ENCODE results near the gene SAMD10.
A peak's percentile ranks its signal among the peaks of the same experiment; 100 is the strongest.

SAMD10 gene

DNA sequence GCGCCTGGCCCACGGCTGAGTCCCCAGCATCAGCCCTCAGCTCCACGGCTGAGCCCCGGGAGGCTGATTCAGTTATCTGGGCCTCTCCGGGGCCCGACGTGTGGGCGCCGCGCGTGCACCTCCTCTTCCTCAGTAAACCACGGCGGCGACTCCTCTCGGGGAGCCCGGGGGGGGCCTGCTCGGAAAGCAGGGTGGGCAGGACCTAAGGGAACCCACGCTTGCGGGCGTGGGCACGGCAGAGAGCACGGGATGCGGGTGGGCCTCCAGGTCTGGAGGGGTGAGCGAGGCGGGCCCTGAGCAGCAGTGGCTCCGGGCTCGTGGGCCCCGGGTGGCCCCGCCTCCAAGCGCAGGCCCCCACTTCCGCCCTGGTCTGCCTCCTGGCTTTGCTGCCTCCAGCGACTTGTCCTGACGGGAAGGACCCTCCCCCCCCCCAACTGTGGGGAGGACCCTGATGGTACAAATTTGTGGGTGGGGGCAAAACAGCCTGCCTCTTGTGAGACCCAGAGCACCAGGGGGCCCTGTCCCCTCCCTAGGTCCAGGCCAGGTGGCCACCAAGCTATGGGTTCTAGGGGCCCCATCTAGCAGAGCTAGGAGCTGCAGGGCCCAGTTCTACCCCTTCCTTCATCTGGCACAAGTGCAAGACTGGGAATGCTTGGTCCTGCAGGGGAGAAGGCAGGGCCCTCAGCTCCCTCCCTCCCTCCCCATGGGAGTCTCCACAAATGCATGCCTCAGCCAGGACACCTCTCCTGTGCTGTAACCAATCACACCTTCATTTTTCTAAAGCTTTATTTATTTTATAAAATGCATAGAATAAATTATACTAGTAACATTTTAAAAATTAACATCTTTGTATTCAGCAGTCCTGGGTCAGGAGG lies 40.1 kb downstream of the SAMD10 start:
- no peak overlapping the region for H3K4me3 ChIP-seq (ENCODE audit: low read depth, low read length)

DNA sequence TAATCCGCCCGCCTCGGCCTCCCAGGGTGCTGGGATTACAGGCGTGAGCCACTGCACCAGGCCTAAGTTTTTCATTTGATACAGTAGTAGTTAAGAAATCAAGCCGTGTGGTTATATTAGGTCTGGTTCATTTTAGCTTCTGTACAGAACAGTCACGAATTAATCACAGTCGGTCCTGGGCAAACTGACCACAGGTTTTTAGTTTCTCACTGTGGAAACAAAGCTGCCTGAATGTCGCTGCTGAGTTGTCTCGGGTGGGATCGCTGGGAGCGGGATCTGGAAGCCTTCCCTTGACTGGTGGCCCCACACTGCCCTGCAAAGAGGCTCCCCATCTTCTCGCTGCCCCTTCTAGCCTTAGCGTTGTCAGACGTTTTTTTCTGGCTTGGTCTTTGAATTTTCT lies 41.8 kb downstream of the SAMD10 start:
- DNase-seq (ENCODE audit: low read depth), result no peak
- H3K4me3 ChIP-seq (ENCODE audit: low read depth, low read length), result no peak overlapping the region
- TF ChIP-seq, protein P1, sequence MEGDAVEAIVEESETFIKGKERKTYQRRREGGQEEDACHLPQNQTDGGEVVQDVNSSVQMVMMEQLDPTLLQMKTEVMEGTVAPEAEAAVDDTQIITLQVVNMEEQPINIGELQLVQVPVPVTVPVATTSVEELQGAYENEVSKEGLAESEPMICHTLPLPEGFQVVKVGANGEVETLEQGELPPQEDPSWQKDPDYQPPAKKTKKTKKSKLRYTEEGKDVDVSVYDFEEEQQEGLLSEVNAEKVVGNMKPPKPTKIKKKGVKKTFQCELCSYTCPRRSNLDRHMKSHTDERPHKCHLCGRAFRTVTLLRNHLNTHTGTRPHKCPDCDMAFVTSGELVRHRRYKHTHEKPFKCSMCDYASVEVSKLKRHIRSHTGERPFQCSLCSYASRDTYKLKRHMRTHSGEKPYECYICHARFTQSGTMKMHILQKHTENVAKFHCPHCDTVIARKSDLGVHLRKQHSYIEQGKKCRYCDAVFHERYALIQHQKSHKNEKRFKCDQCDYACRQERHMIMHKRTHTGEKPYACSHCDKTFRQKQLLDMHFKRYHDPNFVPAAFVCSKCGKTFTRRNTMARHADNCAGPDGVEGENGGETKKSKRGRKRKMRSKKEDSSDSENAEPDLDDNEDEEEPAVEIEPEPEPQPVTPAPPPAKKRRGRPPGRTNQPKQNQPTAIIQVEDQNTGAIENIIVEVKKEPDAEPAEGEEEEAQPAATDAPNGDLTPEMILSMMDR (IDR thresholded peaks at IDR 0.05; ENCODE audit: low read depth, low read length, missing control alignments), result no peak

More for the DNA sequence above, 40.1 kb downstream of the SAMD10 start:
- no peak for DNase-seq (ENCODE audit: low read depth)
- TF ChIP-seq, protein P1 (IDR thresholded peaks at IDR 0.05; ENCODE audit: low read depth, low read length, missing control alignments), result no peak

DNA sequence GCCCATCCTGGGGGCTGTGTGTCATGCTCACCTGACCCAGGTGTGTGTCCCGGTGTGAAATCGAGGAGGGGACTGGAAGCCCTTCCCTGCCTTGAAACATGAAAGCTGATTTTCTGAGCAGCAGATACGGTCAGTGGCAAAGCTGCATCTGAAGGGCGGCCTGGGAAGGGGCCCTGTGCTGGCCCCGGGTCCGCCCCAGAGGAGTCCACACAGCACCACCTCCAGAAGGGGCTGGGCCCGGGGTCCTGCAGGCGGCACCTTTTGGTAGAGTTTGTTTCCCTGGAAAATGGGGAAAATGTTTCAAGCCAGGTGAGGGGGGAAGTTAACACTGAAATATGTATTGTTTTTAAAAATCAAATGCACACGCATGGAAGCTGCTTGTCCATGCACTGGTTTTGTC lies 44.0 kb downstream of the SAMD10 start:
- no peak for DNase-seq (ENCODE audit: low read depth)
- TF ChIP-seq, protein P1 (IDR thresholded peaks at IDR 0.05; ENCODE audit: low read depth, low read length, missing control alignments), result no peak
- H3K4me3 ChIP-seq (ENCODE audit: low read depth, low read length), result no peak overlapping the region

DNA sequence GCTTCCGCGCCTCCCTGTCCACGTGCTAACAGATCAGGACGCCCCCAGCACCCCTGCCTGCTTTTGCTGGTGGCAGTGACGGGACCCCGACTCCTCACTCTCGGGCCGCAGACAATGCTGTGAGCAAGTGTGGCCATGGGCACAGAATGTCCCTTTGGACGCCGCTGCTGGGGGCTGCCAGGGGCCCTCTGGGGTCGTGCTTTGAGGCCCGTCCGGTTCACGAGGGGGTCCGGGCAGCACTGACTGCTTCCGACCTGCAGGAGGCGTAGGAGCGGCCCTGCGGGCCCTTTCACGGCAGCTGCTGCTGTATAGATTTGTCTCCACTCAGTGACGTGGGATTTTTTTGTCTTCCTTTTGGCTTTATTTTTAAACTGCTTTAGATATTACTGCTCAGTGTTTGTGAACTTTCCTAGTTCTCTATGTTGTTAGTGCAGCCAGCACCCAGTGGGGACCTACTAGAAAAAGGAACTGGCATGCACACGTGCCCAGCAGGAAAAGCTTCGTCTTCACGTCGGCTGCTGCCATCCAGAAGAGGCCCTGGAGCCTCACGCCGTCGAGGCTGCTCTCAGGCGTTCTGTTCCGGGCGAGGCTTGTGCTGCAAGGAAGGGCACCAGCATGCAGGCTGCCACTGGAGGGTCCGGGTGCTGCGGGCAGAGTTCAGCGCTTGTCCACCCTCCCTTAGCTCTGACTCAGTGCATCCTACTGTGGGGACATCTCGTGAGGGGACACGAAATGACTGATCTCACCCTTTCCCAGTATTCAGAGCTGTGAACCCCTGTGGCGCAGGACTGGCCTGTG lies 45.0 kb downstream of the SAMD10 start:
- DNase-seq (ENCODE audit: low read depth), result no peak
- no peak overlapping the region for H3K4me3 ChIP-seq (ENCODE audit: low read depth, low read length)
- TF ChIP-seq, protein P1 (IDR thresholded peaks at IDR 0.05; ENCODE audit: low read depth, low read length, missing control alignments), result peak; percentile 34

DNA sequence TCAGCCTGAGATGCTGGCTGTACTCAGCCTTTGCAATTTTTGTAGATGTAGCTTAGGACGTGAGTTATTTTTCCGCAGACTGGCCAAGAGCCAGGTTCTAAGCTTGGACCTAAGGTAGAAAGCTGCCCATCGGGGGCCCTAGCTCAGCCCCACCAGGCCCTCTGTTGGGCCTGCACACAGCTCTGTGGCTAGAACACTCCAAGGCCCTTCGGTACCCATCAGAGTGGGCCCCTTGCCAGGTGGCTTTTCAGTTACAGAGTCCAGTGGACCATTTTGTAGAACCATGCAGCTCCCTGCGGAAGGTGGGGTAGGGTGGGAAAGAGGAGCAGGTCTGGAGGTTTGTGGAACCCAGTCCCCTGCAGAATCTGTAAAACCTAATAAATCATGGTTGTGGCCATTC lies 45.8 kb downstream of the SAMD10 start:
- no peak for DNase-seq (ENCODE audit: low read depth)
- TF ChIP-seq, protein P1 (IDR thresholded peaks at IDR 0.05; ENCODE audit: low read depth, low read length, missing control alignments), result no peak
- no peak overlapping the region for H3K4me3 ChIP-seq (ENCODE audit: low read depth, low read length)

DNA sequence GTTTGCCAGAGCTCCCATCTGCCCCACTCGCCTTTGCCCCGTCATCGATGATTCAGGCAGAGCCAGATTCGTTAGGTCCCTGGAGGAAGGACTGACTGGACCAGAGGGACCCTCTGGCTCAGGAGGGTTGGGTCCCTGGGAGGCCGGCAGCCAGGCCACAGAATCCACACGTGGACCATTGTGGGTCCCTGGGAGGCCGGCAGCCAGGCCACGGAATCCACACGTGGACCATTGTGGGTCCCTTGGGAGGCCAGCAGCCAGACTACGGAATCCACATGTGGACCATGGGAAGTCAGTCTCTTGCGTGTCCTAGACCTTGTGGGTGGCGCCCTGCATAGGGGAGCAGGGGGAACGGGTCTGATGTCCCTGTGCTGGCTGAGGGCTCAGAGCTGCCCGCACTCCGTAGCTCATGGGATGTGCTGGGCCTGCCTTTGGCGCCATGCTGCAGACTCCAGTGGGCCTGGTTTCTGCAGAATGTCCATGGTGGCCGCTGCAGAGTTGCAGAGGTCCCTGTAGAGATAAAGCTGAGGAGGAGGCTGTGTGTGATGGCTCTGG lies 46.8 kb downstream of the SAMD10 start:
- DNase-seq (ENCODE audit: low read depth), result no peak
- TF ChIP-seq, protein P1 (IDR thresholded peaks at IDR 0.05; ENCODE audit: low read depth, low read length, missing control alignments), result no peak
- no peak overlapping the region for H3K4me3 ChIP-seq (ENCODE audit: low read depth, low read length)

All from GM12864 (cell line).